ENCODE results near the gene SIT1.

SIT1 gene

GRCh38 chr9:35683323-35683722 is 32.6 kb upstream of the SIT1 start:
- TF ChIP-seq ARNTL (CRISPR knock-in tag; IDR thresholded peaks at IDR 0.05; ENCODE audit: borderline replicate concordance, low read depth) (no peak), CREB5 (CRISPR knock-in tag; IDR thresholded peaks at IDR 0.05; ENCODE audit: low read depth) (no peak), ZFP3 (CRISPR knock-in tag; IDR thresholded peaks at IDR 0.05) (no peak), ZNF70 (CRISPR knock-in tag; IDR thresholded peaks at IDR 0.05) (no peak), ESRRG (CRISPR knock-in tag; IDR thresholded peaks at IDR 0.05) (no peak), GLIS3 (CRISPR knock-in tag; IDR thresholded peaks at IDR 0.05) (no peak), ZNF8 (CRISPR knock-in tag; IDR thresholded peaks at IDR 0.05) (no peak), RARB (CRISPR knock-in tag; IDR thresholded peaks at IDR 0.05) (no peak), CSDC2 (CRISPR knock-in tag; IDR thresholded peaks at IDR 0.05) (no peak)
- no peak for ATAC-seq

GRCh38 chr9:35682520-35683315 is 32.0 kb upstream of the SIT1 start:
- ATAC-seq, result no peak
- TF ChIP-seq RARB (CRISPR knock-in tag; IDR thresholded peaks at IDR 0.05) (no peak), TSHZ2 (CRISPR knock-in tag; IDR thresholded peaks at IDR 0.05) (no peak), ESRRG (CRISPR knock-in tag; IDR thresholded peaks at IDR 0.05) (no peak)

GRCh38 chr9:35682051-35682450 is 31.3 kb upstream of the SIT1 start:
- no peak for ATAC-seq
- no peak for TF ChIP-seq ZNF70 (CRISPR knock-in tag; IDR thresholded peaks at IDR 0.05)
- TF ChIP-seq TOX (CRISPR knock-in tag; IDR thresholded peaks at IDR 0.05; ENCODE audit: borderline replicate concordance), result no peak
- no peak for TF ChIP-seq PPARA (CRISPR knock-in tag; IDR thresholded peaks at IDR 0.05; ENCODE audit: borderline replicate concordance)
- no peak for TF ChIP-seq TCF4 (CRISPR knock-in tag; IDR thresholded peaks at IDR 0.05; ENCODE audit: borderline replicate concordance)
- no peak for TF ChIP-seq ZFP30 (CRISPR knock-in tag; IDR thresholded peaks at IDR 0.05)
- no peak for TF ChIP-seq ZC3H10 (CRISPR knock-in tag; IDR thresholded peaks at IDR 0.05)

- TF ChIP-seq ZFP30 (CRISPR knock-in tag; IDR thresholded peaks at IDR 0.05) (no peak), TCF4 (CRISPR knock-in tag; IDR thresholded peaks at IDR 0.05; ENCODE audit: borderline replicate concordance) (no peak), PATZ1 (CRISPR knock-in tag; IDR thresholded peaks at IDR 0.05; ENCODE audit: borderline replicate concordance) (no peak), TSHZ2 (CRISPR knock-in tag; IDR thresholded peaks at IDR 0.05) (no peak)
- peak; percentile 6 for ATAC-seq
These were observed 30.7 kb upstream of the SIT1 start for GRCh38 chr9:35681341-35682002.
